HG02970 (cell line): Measurements from ENCODE around the gene UPP2.

Experiments used
- ATAC-seq: cut with Tn5 transposase; IDR thresholded peaks from one replicate; pipeline ENCODE4 v1.9.1; 2021; ENCODE audit warnings: mild to moderate bottlenecking, moderate library complexity, moderate number of reproducible peaks; ENCODE audit not compliant: unreplicated experiment, low FRiP score

Gene UPP2

GRCh38 chr2:158103411-158104012 is 1.8 kb downstream of the UPP2 start:
- ATAC-seq: no peak

GRCh38 chr2:158104903-158105302 is 3.2 kb downstream of the UPP2 start:
- no peak for ATAC-seq

- ATAC-seq: no peak
Observed at GRCh38 chr2:158112992-158113391, 11.3 kb downstream of the UPP2 start.

GRCh38 chr2:158113741-158114295 is 12.1 kb downstream of the UPP2 start:
- no peak for ATAC-seq

GRCh38 chr2:158114516-158114915 is 12.8 kb downstream of the UPP2 start:
- ATAC-seq: no peak

- no peak for ATAC-seq
Observed at GRCh38 chr2:158115202-158115767, 13.6 kb downstream of the UPP2 start.

- ATAC-seq: no peak
Observed at GRCh38 chr2:158116936-158117335, 15.3 kb downstream of the UPP2 start.

GRCh38 chr2:158120102-158120501 is 18.4 kb downstream of the UPP2 start:
- ATAC-seq: no peak

- no peak for ATAC-seq
Observed at GRCh38 chr2:158120664-158121641, 19.3 kb downstream of the UPP2 start.

- ATAC-seq: no peak
Observed at GRCh38 chr2:158124896-158125295, 23.2 kb downstream of the UPP2 start.

- no peak for ATAC-seq
Observed at GRCh38 chr2:158125756-158126498, 24.3 kb downstream of the UPP2 start.

- no peak for ATAC-seq
Observed at GRCh38 chr2:158127380-158127804, 25.7 kb downstream of the UPP2 start.

GRCh38 chr2:158128168-158128973 is 26.7 kb downstream of the UPP2 start:
- no peak for ATAC-seq

GRCh38 chr2:158129037-158129436 is 27.4 kb downstream of the UPP2 start:
- ATAC-seq: no peak

GRCh38 chr2:158130832-158131473 is 29.3 kb downstream of the UPP2 start:
- no peak for ATAC-seq

GRCh38 chr2:158131483-158131912 is 29.8 kb downstream of the UPP2 start:
- no peak for ATAC-seq

GRCh38 chr2:158131919-158132566 is 30.4 kb downstream of the UPP2 start:
- no peak for ATAC-seq

GRCh38 chr2:158134055-158134454 is 32.4 kb downstream of the UPP2 start:
- no peak for ATAC-seq

- ATAC-seq: no peak
Observed at GRCh38 chr2:158134655-158135054, 33.0 kb downstream of the UPP2 start.
